ENCODE data around the gene RNF123.
"Not testable (repeated sequence)": the region's sequence is repeated elsewhere in the genome, so short reads cannot be mapped to it uniquely, and the experiment has no call there.

RNF123 gene

DNA sequence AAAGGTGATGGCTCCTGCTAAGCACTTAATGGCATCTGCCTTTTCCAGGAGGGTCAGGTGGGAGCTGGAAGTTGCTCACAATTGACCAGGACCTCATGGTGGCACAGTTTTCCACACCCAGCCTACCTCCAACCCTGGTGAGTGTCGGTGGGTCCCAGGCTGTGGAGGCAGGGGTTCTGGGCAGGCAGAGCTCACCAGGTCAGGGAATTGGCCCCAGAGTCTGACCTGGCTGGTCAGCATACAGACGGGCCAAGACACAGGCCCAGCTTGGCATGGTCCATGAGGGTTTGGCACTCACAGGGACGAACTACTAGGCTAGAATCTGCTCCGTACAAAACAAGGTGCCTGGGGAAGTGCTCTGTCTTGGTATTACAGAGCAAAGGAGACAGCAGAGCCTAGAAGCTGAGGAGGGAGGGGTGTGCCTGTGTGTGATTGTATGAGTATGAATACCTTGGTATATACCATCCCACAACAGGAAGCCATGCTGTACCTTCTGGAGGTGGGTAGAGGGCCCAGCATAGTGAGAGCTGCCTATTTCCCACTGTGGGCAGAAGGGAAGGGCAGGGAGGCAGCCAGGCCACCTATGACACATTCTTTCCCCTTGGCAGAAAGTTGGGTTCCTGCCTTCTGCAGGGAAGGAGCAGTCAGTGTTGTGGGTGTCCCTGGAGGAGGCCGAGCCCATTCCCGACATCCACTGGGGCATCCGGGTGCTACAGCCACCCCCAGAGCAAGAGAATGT, 8.7 kb upstream of the RNF123 start:
- no peak for DNase-seq (ENCODE audit: low spot score)

DNA sequence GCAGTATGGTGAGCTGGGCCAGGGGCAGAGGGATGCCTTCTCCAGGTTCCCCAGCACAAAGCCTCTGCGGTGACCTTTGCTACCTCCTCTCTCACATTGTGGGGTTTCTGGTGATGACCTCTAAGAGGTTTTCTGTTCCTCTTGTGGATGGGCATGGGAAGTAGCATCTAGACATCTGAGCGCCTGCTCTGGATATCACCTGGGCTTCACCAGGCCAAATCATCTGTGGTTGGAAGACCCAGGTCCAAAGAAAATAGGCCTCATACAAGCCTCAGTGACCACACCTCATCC, 8.2 kb upstream of the RNF123 start:
- no peak for DNase-seq (ENCODE audit: low spot score)

DNA sequence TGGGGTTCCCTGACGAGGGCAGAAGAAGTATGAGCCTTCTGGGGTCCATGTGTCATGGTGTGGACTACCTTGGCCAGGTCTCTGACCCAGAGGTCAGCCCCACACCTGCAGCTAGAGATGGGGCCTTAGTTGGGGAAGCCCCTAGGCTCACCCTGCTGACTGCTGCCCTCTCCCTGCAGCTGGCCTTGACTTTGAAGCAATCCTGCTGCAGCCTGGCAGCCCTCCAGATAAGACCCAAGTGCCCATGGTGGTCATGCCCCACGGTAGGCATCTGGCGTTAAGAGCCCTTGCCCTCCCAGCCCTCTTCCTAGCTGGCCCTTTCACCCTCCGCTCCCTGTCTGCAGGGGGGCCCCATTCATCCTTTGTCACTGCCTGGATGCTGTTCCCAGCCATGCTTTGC, 7.8 kb upstream of the RNF123 start:
- DNase-seq (ENCODE audit: low spot score) = no peak

DNA sequence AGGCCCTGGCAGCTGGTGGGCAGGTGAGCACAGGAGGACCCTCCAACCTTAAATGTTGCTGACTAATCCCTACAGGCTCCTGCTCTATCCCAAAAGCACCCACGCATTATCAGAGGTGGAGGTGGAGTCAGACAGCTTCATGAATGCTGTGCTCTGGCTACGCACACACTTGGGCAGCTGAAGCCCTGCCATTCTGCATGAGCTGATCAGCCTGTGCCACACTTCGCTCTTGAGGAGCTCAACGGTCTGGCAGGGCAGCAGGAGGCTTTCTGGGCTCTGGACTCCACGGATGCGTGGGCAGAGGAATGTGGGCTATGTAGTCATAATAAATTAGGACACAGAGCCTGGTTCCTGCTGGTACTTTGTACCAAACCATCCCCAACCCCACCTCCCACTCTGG, 6.2 kb upstream of the RNF123 start:
- no peak for DNase-seq (ENCODE audit: low spot score)

DNA sequence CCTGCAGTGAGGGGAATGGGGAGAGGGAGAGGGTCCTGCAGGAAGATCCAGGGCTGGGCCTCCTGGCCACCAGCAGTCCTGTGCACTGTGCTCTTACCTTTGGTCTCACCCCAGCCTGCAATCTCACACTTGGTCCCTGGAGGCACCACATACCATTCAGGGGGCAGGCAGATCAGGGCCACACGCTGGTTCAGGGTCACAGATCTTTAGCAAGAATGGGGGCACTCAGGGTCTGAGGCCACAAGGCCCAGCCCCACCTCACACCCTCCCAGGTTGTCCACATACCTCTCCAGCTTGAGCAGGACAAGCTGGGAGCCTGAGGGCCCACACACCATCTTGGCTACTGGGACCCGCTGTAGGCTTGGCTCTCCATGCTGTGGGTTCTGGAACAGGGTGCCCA, 4.9 kb upstream of the RNF123 start:
- not testable (repeated sequence) for DNase-seq (ENCODE audit: low spot score)

DNA sequence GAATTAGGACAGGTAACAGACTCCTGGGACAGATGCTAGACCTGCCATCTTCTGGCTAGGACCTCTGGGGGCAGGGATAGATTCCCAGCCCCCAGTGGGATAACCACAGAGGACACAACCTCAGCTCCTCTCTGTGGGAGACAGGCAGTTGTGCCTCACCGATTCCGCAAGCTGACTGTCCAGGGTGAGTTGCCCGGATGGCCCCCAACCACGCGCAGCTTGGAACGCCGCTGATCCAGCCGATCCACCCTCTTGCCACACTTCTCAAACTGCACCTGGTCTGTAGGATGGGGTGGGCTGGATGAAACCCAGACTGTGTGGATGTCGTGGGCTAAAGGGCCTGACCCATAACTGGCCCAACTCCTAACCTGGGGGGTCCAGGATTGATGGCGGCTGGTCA, 4.3 kb upstream of the RNF123 start:
- not testable (repeated sequence) for DNase-seq (ENCODE audit: low spot score)

DNA sequence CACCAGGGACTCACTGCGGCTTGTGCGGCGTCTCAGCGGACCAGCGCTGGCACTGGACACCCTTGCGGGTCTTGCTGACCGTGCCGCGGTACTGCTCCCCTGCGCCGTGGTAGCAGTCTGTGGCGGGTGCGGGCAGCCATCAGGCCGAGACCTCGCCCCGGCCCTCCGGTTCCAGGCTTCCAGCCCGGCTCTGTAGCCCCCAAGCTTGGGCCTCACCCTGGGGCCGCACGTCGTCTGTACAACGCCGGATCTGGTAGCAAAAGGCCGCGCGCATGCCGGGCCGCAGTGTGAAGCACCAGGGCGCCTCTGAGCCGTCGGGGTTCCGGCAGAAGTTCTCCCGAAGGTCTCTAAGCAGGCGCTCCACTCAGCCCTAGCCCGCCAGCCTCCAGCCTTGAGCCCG, 3.5 kb upstream of the RNF123 start:
- DNase-seq (ENCODE audit: low spot score) = not testable (repeated sequence)

DNA sequence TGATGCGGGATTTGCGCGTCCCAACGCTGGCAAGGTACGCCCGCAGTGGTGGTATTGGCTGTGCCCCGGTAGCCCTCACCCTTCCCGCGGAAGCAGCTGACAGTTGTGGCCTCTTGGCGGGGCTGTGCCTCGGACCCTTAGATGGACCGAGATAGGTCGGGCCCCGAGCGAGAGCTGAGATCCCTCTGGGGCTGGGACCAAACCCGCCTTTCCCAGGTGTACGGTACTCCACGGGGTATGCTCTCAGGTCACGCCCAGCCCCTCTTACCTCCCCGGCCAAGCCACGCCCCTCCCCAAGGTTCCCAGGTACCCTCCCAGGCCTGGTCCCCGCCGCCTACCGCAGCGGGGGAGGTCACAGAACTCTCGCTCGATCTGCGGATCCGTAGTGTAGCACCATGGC, 3.0 kb upstream of the RNF123 start:
- not testable (repeated sequence) for DNase-seq (ENCODE audit: low spot score)

DNA sequence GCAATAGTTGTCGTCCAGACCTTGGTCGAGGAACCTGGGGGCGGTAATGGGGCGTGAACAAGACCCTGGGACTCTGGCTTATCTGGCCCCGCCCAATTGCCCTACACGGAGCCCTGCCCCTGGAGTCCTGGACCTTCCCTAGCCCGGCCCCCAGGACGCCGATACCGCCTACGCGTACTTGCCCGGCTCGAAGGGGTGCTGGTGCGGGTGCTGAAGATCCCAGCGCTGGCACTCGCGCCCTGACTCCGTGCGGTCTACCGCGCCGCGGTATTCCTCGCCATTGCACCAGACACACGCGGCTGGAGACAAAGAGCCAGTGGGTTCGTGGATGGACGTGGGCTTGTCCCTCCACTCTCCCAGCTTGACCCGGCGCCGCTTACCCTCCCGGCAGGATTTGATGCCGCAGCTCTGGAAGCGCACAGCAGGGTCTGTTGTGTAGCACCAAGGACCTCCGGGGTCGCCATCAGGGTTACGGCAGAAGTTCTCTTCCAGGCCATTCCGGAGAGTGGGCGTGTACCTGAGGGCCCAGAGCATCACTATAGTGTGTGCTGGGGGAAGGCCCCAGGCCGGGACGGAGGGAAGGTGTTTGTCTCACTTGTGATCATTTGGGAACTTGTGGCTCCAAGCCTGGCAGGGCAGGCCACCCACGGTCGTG, 2.5 kb upstream of the RNF123 start:
- not testable (repeated sequence) for DNase-seq (ENCODE audit: low spot score)

DNA sequence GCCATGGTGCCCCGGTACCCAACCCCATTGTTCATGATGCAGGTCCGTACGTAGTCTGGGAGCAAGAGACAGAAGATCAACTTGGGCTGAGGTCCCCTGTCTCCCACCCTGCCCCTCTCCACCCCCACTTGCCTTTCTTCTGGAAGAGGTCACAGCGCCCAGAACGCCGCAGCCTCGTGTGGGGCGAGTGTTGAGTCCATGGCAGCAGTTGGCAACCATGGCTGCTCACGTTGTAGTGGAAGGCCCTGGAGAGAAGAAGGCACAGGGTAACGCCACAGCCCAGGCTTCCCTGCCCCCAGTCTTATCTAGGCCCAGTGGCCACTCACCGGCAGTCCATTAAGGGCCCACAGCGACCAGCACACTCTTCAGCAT, 1.9 kb upstream of the RNF123 start:
- not testable (repeated sequence) for DNase-seq (ENCODE audit: low spot score)

DNA sequence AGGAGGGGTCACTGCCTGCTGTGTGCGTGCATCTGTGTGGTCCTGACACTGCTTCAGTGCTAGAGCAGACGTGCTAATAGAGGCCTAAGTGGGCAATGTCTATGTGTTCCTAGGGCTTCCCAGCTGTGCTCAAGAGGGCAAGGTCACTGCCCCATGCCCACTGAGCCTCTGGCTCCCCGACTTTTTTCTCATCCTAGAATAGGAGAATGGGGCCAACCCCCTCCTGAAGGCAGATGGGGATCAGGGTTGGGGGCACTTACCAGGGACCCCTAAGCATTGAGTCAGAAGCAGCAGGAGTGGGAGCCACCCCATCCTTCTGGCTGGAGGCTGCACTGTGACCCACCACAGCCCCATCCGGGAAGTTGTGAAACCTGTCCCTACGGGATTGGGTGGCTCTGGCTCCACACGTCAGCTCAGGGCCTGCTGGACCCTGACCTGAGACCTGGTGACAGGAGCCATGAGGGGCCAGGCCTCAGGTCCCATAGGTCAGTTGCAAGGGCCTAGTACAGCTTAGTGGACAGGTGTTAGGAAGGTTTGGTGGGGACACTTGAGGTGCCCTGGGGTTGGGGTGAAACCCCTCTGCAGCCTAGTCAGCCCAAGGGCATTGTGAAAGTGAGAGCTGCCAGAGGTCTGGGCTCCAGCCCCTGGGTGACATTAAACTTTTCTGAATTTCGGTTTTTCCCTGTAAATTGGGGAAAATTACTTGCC, 865 bp upstream of the RNF123 start:
- not testable (repeated sequence) for DNase-seq (ENCODE audit: low spot score)

DNA sequence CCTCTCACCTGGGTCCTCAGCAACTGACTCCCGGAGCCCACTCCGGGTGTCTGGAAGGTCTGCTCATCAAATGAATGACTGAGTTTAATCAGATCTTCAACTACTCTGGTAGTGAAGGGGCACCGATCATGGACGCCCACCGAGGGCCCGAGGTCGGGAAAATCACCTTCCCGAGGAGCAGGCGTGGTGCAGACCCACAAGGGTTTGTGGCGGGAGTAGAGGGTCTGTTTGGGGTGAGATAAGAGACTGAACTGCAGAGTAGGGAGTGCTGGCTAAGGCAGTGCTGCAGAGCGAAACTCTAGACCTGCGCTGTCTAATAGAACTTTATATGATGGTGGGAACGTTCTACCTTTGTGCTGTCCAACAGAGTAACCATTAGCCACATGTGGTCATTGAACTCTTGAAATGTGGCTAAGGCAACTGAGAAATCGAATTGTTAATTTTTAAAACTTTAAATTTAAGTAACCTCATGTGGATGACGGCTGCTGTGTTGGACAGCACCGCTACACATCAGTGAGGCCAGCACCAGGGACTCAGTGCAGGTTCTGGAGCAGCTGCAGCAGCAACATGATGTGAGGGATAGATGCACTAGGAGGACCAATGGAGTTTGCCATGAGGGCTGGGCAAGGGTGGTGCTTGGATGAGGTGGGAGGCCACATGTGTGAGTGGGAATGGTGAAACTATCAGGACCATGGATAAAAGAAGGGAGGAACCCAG, 709 bp downstream of the RNF123 start:
- DNase-seq (ENCODE audit: low spot score) = not testable (repeated sequence)

DNA sequence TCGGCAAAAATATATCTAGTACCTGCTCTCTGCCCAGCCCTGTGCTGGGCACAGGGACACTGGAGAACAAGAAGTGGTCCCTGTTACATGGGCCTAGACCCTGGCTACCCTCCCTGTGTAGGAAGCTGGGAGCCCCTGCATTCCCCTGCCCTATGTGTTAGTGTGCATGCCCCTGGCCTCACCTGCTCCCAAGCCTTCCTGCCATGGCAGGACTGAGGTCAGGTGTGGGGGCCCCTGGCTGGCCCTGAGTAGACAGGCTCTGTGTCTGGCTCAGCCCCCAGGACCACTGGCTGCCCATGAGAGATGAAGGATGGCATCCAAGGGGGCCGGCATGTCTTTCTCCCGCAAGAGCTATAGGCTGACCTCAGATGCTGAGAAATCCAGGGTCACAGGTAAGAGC, 1.5 kb downstream of the RNF123 start:
- DNase-seq (ENCODE audit: low spot score) = not testable (repeated sequence)

DNA sequence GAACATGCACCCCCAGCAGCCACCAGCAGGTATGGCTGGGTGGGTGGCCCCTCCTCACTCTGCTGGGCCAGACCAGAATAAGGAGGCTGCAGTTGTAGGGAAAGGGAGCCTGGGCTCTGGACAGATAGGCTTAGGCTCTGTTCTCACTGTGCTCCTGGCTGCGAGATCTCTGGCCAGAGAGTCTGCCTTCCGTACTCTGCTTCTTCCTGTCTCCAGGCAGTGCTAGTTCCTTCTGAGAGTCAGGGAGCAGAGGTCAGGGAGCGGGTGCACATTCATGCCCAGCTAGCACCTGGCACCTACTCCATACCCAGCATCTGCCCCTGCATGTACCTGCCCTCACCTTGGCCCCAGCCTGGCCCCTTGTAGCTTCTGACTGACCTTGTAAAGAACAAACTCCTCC, 2.1 kb downstream of the RNF123 start:
- not testable (repeated sequence) for DNase-seq (ENCODE audit: low spot score)

DNA sequence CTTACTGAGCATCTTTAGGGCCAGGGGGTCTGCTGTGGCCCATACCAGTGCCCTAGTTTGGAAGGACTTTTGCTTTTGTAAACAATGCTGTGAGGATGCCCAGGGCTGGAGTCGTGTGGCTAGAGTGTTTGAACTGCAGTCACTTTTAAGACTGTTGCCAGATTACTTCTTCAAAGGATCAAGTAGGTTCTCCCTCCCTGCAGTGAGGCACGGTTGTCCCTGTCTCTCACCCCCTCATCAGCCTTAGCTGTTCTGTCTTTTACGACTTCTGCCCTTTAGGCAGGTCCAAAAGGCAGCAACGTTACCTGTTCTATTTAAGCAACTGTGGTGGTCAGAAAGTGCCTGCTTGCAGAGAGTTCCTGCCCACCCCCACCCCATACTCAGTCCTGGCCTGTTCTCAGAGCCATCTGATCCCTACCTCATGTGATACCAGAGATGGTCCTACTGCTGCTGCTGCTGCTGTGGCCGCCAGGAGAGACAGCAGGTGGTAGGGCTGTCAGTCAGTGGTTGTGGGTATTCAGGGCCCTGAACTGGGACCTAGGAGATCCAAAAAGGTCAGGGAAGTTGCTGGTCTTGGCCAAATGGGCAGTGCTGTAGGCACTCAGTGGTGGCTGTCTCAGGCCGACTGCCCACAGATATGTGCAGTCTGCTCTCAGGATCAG, 5.2 kb downstream of the RNF123 start:
- DNase-seq (ENCODE audit: low spot score) = not testable (repeated sequence)

DNA sequence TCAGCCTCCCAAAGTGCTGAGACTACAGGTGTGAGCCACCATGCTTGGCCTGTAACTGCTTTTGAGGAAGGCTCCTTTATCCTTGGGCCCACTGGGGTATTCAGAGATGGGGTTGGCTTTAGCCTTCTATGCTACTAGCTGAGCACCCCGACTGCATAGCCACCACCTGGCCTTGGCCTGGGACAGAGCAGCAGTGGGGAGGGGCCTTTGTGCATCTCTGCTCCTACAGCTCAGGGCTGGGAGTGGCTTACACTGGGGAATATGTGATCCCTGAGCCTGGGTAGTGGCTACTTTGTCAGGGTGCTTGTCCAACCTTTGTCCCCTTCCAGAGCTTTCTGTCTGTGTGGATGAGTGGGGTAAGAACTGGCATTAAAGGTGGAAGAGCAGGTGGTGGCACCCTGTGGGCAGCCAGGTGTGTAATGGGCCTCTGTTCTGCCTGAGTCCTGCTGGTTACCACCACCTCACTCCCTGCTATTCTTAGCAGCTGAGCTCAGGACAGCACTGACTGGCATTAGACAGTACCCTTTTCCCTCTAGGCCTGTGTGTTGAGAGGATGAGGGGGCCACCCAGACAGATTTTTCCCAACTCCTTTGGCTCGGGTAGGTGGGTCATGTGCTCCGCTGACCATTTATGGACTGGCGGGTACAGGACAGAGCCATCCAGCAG, 6.1 kb downstream of the RNF123 start:
- not testable (repeated sequence) for DNase-seq (ENCODE audit: low spot score)

DNA sequence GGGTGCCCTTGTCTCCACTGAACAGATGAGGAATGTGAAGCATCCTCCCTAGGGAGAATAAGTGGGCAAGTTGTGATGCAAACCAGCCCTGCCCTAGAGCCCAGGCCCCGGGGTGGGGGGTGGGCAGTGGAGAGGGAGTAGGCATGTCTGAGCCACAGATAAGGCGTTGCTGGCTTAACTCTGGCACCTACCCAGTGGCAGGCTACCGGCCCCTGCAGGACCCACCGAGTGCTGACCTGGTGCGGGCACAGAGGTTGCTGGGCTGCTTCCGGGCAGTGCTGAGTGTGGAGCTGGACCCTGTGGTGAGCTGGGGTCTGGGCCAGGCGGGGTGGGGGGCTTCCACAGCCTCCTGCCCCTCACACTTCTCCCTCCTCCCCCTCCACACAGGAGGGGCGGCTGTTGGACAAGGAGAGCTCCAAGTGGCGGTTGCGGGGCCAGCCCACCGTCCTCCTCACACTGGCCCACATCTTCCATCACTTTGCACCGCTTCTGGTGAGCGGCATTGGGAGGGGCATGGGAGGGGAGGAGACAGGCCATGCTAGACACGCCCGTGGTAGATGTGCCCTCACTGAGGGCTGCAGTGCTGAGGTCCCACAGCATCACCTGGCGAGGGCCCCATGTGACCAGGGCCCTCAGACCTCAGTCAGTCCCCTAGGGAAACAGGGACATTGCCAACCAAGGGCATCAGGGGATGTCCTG, 10.1 kb downstream of the RNF123 start:
- no peak for DNase-seq (ENCODE audit: low spot score)

DNA sequence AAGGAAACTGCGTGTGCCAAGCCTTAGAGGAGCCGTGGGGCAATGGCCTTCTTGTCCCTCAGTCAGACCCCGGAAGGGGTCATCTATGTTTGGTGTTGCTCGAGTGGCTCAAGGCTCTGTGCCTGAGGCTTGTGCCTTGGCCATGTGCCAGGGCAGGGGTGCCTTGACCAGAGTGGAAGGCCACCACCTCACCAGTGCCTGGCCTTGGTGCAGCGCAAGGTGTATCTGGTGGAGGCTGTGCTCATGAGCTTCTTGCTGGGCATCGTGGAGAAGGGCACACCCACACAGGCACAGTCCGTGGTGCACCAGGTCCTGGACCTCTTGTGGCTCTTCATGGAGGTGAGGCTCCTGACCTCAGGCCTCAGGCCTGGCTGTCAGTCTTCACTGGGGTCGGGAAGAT, 10.7 kb downstream of the RNF123 start:
- no peak for DNase-seq (ENCODE audit: low spot score)

DNA sequence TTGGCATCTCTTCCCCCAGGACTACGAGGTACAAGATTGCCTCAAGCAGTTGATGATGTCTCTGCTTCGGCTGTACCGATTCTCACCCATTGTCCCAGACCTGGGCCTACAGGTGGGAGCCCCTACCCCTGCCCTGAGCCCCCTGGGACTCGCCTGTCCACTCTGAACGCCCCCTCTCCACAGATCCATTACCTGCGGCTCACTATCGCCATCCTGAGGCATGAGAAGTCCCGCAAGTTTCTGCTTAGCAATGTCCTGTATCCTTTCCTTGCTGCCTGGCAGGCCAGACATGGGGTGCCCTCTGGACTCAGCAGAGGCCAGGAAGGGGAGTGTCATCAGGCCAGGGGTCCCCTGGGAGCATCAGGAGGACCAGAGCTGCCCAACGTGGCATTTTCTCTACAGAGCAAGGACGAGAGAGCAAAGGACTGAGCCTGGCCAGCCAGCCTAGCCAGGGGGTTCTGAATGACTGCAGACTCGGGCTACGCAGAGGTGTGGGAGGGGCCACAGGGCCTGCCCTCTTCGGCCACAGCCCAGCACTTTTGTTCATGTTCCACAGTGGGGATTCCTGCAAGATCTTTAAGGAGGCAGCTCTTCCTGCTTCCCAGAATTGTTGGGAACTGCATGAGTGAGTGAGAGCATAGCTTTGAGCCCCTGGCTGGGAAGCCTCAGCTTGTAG, 11.2 kb downstream of the RNF123 start:
- DNase-seq (ENCODE audit: low spot score) = no peak

Data from SK-N-DZ (cell line).